NCI-H2029 (cell line): ENCODE results near the gene DPM3.

Experiments
- DNase-seq: peaks from one replicate; lab custom pipeline; 2025; lab: John Stamatoyannopoulos, UW

Gene DPM3

GRCh38 chr1:155093911-155094621 is 46.3 kb downstream of the DPM3 start:
- no peak for DNase-seq

DNA sequence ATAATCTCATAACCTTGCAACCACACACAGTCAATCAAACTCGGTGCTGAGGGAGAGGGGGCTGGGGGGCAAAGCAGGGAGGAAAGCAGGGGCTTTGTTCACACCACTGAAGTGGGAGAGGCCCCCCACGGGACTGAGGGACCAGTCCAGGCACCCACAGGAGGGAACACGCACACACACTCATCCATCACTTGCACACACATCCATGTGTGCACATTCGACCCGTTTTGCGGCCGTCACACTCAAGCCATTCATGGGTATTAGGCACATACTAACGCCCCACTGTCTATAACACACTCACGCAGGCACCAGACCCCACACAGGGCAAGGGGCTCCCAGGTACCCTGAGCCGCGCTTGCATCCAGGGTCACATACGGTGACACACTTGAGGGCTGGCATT is 47.7 kb downstream of the DPM3 start:
- DNase-seq = no peak

- no peak for DNase-seq
Observed at GRCh38 chr1:155092131-155092530, 48.2 kb downstream of the DPM3 start.

DNA sequence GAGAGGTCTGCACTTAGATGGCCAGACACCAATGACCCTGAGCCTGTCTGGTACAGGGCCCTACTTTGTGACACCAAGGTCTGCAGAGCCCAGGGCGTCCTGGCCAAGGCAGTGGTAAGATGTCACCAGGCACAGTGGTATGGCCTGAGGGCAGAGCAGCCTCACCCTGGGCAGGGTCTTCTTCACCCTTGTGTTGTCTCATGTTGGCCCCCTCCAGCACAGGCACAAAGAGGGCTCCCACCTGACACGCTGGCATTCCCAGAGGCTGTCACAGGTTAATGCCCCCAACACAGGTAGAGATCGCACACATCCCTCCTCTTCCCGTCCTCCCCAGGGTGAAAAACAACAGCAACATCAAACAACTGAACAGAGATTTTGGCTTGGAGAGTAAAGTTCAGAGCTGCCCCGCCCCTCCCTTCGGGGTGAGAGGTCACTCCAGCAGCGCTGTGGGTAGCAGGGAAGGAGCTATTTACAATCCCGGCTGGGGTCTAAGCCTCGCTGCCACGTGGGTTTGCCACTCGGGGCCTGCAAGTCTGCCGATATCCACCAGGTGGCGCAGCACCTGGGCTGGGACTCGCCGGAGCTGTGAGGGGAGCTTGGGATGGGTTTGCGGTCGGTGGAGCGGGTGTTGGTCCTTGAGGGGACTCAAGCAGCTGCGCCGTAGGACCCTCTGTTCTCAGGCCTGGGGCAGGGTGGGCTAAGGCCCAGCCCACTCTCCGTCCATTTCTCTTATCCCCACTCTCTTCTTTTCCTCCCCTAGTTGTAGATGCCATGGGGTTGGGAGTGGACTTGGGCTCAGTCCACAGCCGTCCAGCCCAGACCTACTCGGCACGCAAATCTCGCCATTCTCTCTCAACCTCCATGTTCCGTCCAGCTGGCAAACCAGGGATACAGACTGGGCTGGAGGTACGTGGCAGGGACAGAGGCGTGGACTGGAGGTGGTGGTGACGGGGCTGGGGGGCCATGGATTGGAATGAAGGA is 49.0 kb downstream of the DPM3 start:
- peak; percentile 33 for DNase-seq
